ENCODE data around the gene RRM2. TPM values are rescaled to one million over a fixed set of nuclear protein-coding genes. Genes with fewer than 3 reads are reported as not detected.
A peak's percentile ranks its signal among the peaks of the same experiment; 100 is the strongest.

Gene RRM2
- total and polyA plus RNA-seq, 10 donors, result 2.3 to 39.2 (median 13.5) TPM

GRCh38 chr2:10140841-10141610, 18.5 kb downstream of the RRM2 start:
- no peaks in the 10 kb centered on the region for H3K9me3 ChIP-seq
- H3K4me3 ChIP-seq, result no peak overlapping the region
- TF ChIP-seq CTCF (IDR thresholded peaks at IDR 0.05 in 8 of 11, conservative IDR thresholded peaks at IDR 0.05 in 3 of 11), result no peak
- TF ChIP-seq POLR2A (IDR thresholded peaks at IDR 0.05), result no peak
- TF ChIP-seq POLR2AphosphoS5 (IDR thresholded peaks at IDR 0.05), result no peak
- DNase-seq, result peak; percentile 41
- H3K4me1 ChIP-seq, result no peaks in the 10 kb centered on the region
- 82 to 93% (median 89%) methylated on average over 12 to 16 of the region's 16 CpGs for whole genome bisulfite sequencing, 5 donors
- intact Hi-C loops (cut with DNase I; ENCODE audit: low total_unique reads), result no loop called here
- H3K27me3 ChIP-seq (replicated peaks in 1 of 7), result no peaks in the 10 kb centered on the region
- H3K27ac ChIP-seq, result no peak overlapping the region
- H3K36me3 ChIP-seq, result peaks cover 0 to 46% (median 0%) of the 10 kb centered on the region in 6 donors

GRCh38 chr2:10141736-10142639, 19.4 kb downstream of the RRM2 start:
- TF ChIP-seq CTCF (IDR thresholded peaks at IDR 0.05 in 8 of 11, conservative IDR thresholded peaks at IDR 0.05 in 3 of 11), result peak in 10 of 11 experiments; percentile 8 to 69 (median 51)
- no peak for TF ChIP-seq POLR2AphosphoS5 (IDR thresholded peaks at IDR 0.05)
- H3K36me3 ChIP-seq, result peaks cover 0 to 55% (median 0%) of the 10 kb centered on the region in 6 donors
- H3K4me3 ChIP-seq, result no peak overlapping the region
- intact Hi-C loops (cut with DNase I; ENCODE audit: low total_unique reads), result no loop called here
- H3K9me3 ChIP-seq, result no peaks in the 10 kb centered on the region
- WGBS, 5 donors, result 75 to 81% (median 79%) methylated on average over 25 to 32 of the region's 32 CpGs
- H3K27ac ChIP-seq, result no peak overlapping the region
- H3K27me3 ChIP-seq (replicated peaks in 1 of 7), result no peaks in the 10 kb centered on the region
- H3K4me1 ChIP-seq, result no peaks in the 10 kb centered on the region
- peak; percentile 81 for DNase-seq

GRCh38 chr2:10142640-10142965, 20.1 kb downstream of the RRM2 start:
- H3K4me1 ChIP-seq, result no peaks in the 10 kb centered on the region
- no peak for DNase-seq
- peaks cover 0 to 61% (median 0%) of the 10 kb centered on the region in 6 donors for H3K36me3 ChIP-seq
- TF ChIP-seq POLR2AphosphoS5 (IDR thresholded peaks at IDR 0.05) (no peak), POLR2A (IDR thresholded peaks at IDR 0.05) (no peak), CTCF (IDR thresholded peaks at IDR 0.05 in 8 of 11, conservative IDR thresholded peaks at IDR 0.05 in 3 of 11) (peak in 3 of 11 experiments; percentile 0 to 23 (median 5))
- no peak overlapping the region for H3K27ac ChIP-seq
- intact Hi-C loops (cut with DNase I; ENCODE audit: low total_unique reads), result no loop called here
- no peak overlapping the region for H3K4me3 ChIP-seq
- H3K27me3 ChIP-seq (replicated peaks in 1 of 7), result no peaks in the 10 kb centered on the region
- H3K9me3 ChIP-seq, result no peaks in the 10 kb centered on the region
- WGBS, 5 donors, result 97 to 98% (median 97%) methylated on average over 11 of the region's 11 CpGs
